Measurements from ENCODE around the gene RAD51B.

- no peak for TF ChIP-seq CTCF (IDR thresholded peaks at IDR 0.05)
- no peak for TF ChIP-seq GRHL2 (CRISPR knock-in tag; IDR thresholded peaks at IDR 0.05; ENCODE audit: insufficient replicate concordance, severe bottlenecking)
- TF ChIP-seq ZNF121 (CRISPR knock-in tag; IDR thresholded peaks at IDR 0.05), result no peak
- TF ChIP-seq ZNF532 (CRISPR knock-in tag; IDR thresholded peaks at IDR 0.05; ENCODE audit: borderline replicate concordance), result no peak
- TF ChIP-seq KAT7 (CRISPR knock-in tag; IDR thresholded peaks at IDR 0.05; ENCODE audit: borderline replicate concordance), result no peak
- no peak for TF ChIP-seq ATF1 (CRISPR knock-in tag; IDR thresholded peaks at IDR 0.05)
- TF ChIP-seq IRF2 (CRISPR knock-in tag; IDR thresholded peaks at IDR 0.05; ENCODE audit: borderline replicate concordance, low read depth), result no peak
- TF ChIP-seq STAT6 (CRISPR knock-in tag; conservative IDR thresholded peaks at IDR 0.05; ENCODE audit: low read depth), result no peak
- no peak for TF ChIP-seq SP1 (CRISPR knock-in tag; conservative IDR thresholded peaks at IDR 0.05)
- TF ChIP-seq TP53 (CRISPR knock-in tag; IDR thresholded peaks at IDR 0.05), result no peak
Observed at GRCh38 chr14:68492381-68493151, 673.0 kb downstream of the RAD51B start.
